GM19468 (cell line): Measurements from ENCODE around the gene ELMO3.

Experiments used
- ATAC-seq: cut with Tn5 transposase; IDR thresholded peaks from one replicate; pipeline ENCODE4 v1.9.1; 2021; ENCODE audit warnings: mild to moderate bottlenecking, moderate library complexity, moderate number of reproducible peaks; ENCODE audit not compliant: unreplicated experiment; ENCODE audit errors: extremely low read depth

ELMO3 gene

GRCh38 chr16:67194260-67194659 lies 4.7 kb upstream of the ELMO3 start:
- no peak for ATAC-seq

GRCh38 chr16:67195676-67196075 lies 3.3 kb upstream of the ELMO3 start:
- no peak for ATAC-seq

GRCh38 chr16:67196881-67197280 lies 2.0 kb upstream of the ELMO3 start:
- ATAC-seq: no peak

- ATAC-seq: no peak
Measured at GRCh38 chr16:67197704-67198103, 1.2 kb upstream of the ELMO3 start.

- no peak for ATAC-seq
Measured at GRCh38 chr16:67198238-67198734, 645 bp upstream of the ELMO3 start.

GRCh38 chr16:67199808-67200198 lies 872 bp downstream of the ELMO3 start:
- ATAC-seq: no peak

- no peak for ATAC-seq
Measured at GRCh38 chr16:67200491-67200890, 1.6 kb downstream of the ELMO3 start.

- no peak for ATAC-seq
Measured at GRCh38 chr16:67201411-67202345, 2.7 kb downstream of the ELMO3 start.

- no peak for ATAC-seq
Measured at GRCh38 chr16:67202426-67202825, 3.5 kb downstream of the ELMO3 start.

- no peak for ATAC-seq
Measured at GRCh38 chr16:67202956-67203493, 4.1 kb downstream of the ELMO3 start.

- no peak for ATAC-seq
Measured at GRCh38 chr16:67204076-67204475, 5.1 kb downstream of the ELMO3 start.

- no peak for ATAC-seq
Measured at GRCh38 chr16:67206129-67206837, 7.4 kb downstream of the ELMO3 start.

GRCh38 chr16:67206838-67207248 lies 7.9 kb downstream of the ELMO3 start:
- no peak for ATAC-seq

- ATAC-seq: no peak
Measured at GRCh38 chr16:67207249-67208091, 8.5 kb downstream of the ELMO3 start.

- no peak for ATAC-seq
Measured at GRCh38 chr16:67208154-67208896, 9.4 kb downstream of the ELMO3 start.

- ATAC-seq: no peak
Measured at GRCh38 chr16:67209565-67209964, 10.6 kb downstream of the ELMO3 start.

GRCh38 chr16:67210069-67210937 lies 11.4 kb downstream of the ELMO3 start:
- no peak for ATAC-seq

GRCh38 chr16:67211674-67212073 lies 12.7 kb downstream of the ELMO3 start:
- no peak for ATAC-seq
